WI38 (cell line): ENCODE results near the gene TM9SF1.
"Not testable (repeated sequence)": the region's sequence is repeated elsewhere in the genome, so short reads cannot be mapped to it uniquely, and the experiment has no call there.

Experiments
- H3K4me3 ChIP-seq: 2 replicates; pipeline ENCODE4 v1.5.1; 2011; ENCODE audit warnings: low read depth, mild to moderate bottlenecking, control low read depth, low read length
- CTCF ChIP-seq: IDR thresholded peaks from 2 replicates; pipeline ENCODE4 v1.5.1; 2012; ENCODE audit warnings: low read depth, mild to moderate bottlenecking, control low read depth, low read length

The TM9SF1 gene

GRCh38 chr14:24219080-24219479 is 23.8 kb upstream of the TM9SF1 start:
- no peak for TF ChIP-seq CTCF
- no peak overlapping the region for H3K4me3 ChIP-seq

- H3K4me3 ChIP-seq = not testable (repeated sequence)
Measured at GRCh38 chr14:24216876-24217275, 21.6 kb upstream of the TM9SF1 start.

- peak overlapping the region; percentile 71 for H3K4me3 ChIP-seq
- TF ChIP-seq CTCF = no peak
Measured at GRCh38 chr14:24216345-24216699, 21.1 kb upstream of the TM9SF1 start.

GRCh38 chr14:24215495-24216344 is 20.5 kb upstream of the TM9SF1 start, which contains the start of gene MDP1:
TSS of gene MDP1 (minus strand) at chr14:24216066. CDS start at chr14:24215955, 111 bp downstream.
- TF ChIP-seq CTCF = peak; percentile 44; the same call in 1 of the 2 replicates

GRCh38 chr14:24213866-24214662 is 18.8 kb upstream of the TM9SF1 start:
- TF ChIP-seq CTCF = no peak
- H3K4me3 ChIP-seq = peak overlapping the region; percentile 85

More at GRCh38 chr14:24215495-24216344, 20.5 kb upstream of the TM9SF1 start, which contains the start of gene MDP1:
- peak within 1 kb of the TSS; percentile 71 for H3K4me3 ChIP-seq

- TF ChIP-seq CTCF = 0 out of 2 replicates have a peak, but pooled peaks have one; percentile 18
Measured at GRCh38 chr14:24212924-24213865, 18.0 kb upstream of the TM9SF1 start, which contains the start of gene CHMP4A. TSS of gene CHMP4A (minus strand) at chr14:24213488. CDS start at chr14:24213439, 49 bp downstream.

GRCh38 chr14:24211311-24211710 is 16.1 kb upstream of the TM9SF1 start:
- H3K4me3 ChIP-seq = no peak overlapping the region
- no peak for TF ChIP-seq CTCF

More at GRCh38 chr14:24212924-24213865, 18.0 kb upstream of the TM9SF1 start, which contains the start of gene CHMP4A:
- peak within 1 kb of the TSS; percentile 85 for H3K4me3 ChIP-seq
